SK-N-SH (cell line): Measurements from ENCODE around the gene CYTH3. TPM values are rescaled to one million over a fixed set of nuclear protein-coding genes. Genes with fewer than 3 reads are reported as not detected.

Experiments used
- CTCF ChIA-PET: fragments of 300-600, 350-600 bp; formaldehyde crosslinking; extraction: SDS; loops from one replicate; lab custom pipeline; 2021; lab: Yijun Ruan, JAX
- POLR2A ChIA-PET: fragments of 350-600 bp; sonication (Branson Sonifier 250); formaldehyde crosslinking; extraction: SDS; loops from one replicate; lab custom pipeline; 2020; ENCODE audit warnings: antibody characterized with exemption, inconsistent platforms; lab: Yijun Ruan, JAX
- DNase-seq: peaks from one replicate; pipeline ENCODE4 v3.0.0; 2012
- H2AFZ ChIP-seq: fragments of 200-600 bp; sonication (generic); 2 replicates; pipeline ENCODE4 v1.8.1; 2016; ENCODE audit warnings: antibody characterized with exemption, mild to moderate bottlenecking, low read depth
- H3F3A ChIP-seq: fragments of 200-600 bp; sonication (generic); replicated peaks from 2 replicates; pipeline ENCODE3; 2016; ENCODE audit warnings: antibody characterized with exemption, mild to moderate bottlenecking; ENCODE audit not compliant: insufficient read depth
- H3K27ac ChIP-seq, 2 experiments: fragments of 200-500 bp in 1 of 2; fragments of 200-600 bp in 1 of 2; sonication (Bioruptor generic) in 1 of 2; sonication (generic), shearing (Covaris generic) in 1 of 2; 2 replicates each; pipeline versions ENCODE4 v1.5.1 to v1.6.1; 2014 to 2016; ENCODE audit warnings: low read depth in 2 of 2, inconsistent platforms in 1 of 2, low read length in 1 of 2, mild to moderate bottlenecking in 1 of 2, mixed read lengths in 1 of 2
- H3K27me3 ChIP-seq: fragments of 200-600 bp; sonication (generic), shearing (Covaris generic); 2 replicates; pipeline ENCODE4 v1.6.1; 2016; ENCODE audit warnings: mixed run types; ENCODE audit not compliant: insufficient read depth
- H3K36me3 ChIP-seq, 2 experiments: fragments of 200-500 bp in 1 of 2; fragments of 200-600 bp in 1 of 2; sonication (Bioruptor generic) in 1 of 2; sonication (generic) in 1 of 2; replicated peaks in 1 of 2; 2 replicates each; pipeline versions ENCODE3 to v1.5.1; 2014 to 2016; ENCODE audit warnings: low read length in 1 of 2, mild to moderate bottlenecking in 1 of 2; ENCODE audit not compliant: insufficient read depth in 2 of 2, control insufficient read depth in 1 of 2
- H3K4me1 ChIP-seq, 2 experiments: fragments of 200-500 bp in 1 of 2; fragments of 200-600 bp in 1 of 2; sonication (Bioruptor generic) in 1 of 2; sonication (generic), shearing (Covaris generic) in 1 of 2; 2 replicates each; pipeline versions ENCODE4 v1.5.1 to v1.6.1; 2014 to 2016; ENCODE audit warnings: low read depth in 1 of 2, low read length in 1 of 2, mixed run types in 1 of 2; ENCODE audit not compliant: insufficient read depth in 2 of 2, control insufficient read depth in 1 of 2
- H3K4me2 ChIP-seq: fragments of 200-600 bp; sonication (generic), shearing (Covaris generic); 2 replicates; pipeline ENCODE4 v1.6.1; 2017; ENCODE audit warnings: mixed run types
- H3K4me3 ChIP-seq, 2 experiments: fragments of 200-500 bp in 1 of 2; fragments of 200-600 bp in 1 of 2; sonication (Bioruptor generic) in 1 of 2; sonication (generic), shearing (Covaris generic) in 1 of 2; 2 replicates each; pipeline versions ENCODE4 v1.5.1 to v1.8.1; 2014 to 2016; ENCODE audit warnings: low read depth in 2 of 2, inconsistent platforms in 1 of 2, low read length in 1 of 2, mild to moderate bottlenecking in 1 of 2, mixed read lengths in 1 of 2, moderate library complexity in 1 of 2
- H3K79me2 ChIP-seq: fragments of 200-600 bp; sonication (generic); 2 replicates; pipeline ENCODE4 v1.8.1; 2017; ENCODE audit warnings: mild to moderate bottlenecking; ENCODE audit not compliant: insufficient read depth
- H3K9ac ChIP-seq: fragments of 200-600 bp; sonication (generic); 2 replicates; pipeline ENCODE4 v1.6.1; 2017; ENCODE audit warnings: mixed run types
- H3K9me2 ChIP-seq: fragments of 200-600 bp; sonication (generic); 2 replicates; pipeline ENCODE4 v1.6.1; 2017; ENCODE audit warnings: mixed run types
- H3K9me3 ChIP-seq: fragments of 200-600 bp; sonication (generic); 2 replicates; pipeline ENCODE4 v1.6.1; 2017; ENCODE audit warnings: mixed run types, mild to moderate bottlenecking, moderate library complexity
- H4K20me1 ChIP-seq: fragments of 200-600 bp; sonication (generic); 2 replicates; pipeline ENCODE4 v1.6.1; 2017; ENCODE audit warnings: mild to moderate bottlenecking, mixed run types; ENCODE audit not compliant: insufficient read depth
- CHD2 ChIP-seq: fragments of 150-350 bp; IDR thresholded peaks from 2 replicates; pipeline ENCODE4 v1.6.1; 2018; ENCODE audit warnings: low read length; ENCODE audit not compliant: partially characterized antibody
- EZH2phosphoT487 ChIP-seq: fragments of 200-600 bp; sonication (generic); IDR thresholded peaks from 2 replicates; pipeline ENCODE4 v1.6.1; 2017; ENCODE audit warnings: low read depth, mixed run types, mild to moderate bottlenecking, antibody characterized with exemption, moderate library complexity, borderline replicate concordance
- FOXJ3 ChIP-seq: sonication (generic); formaldehyde crosslinking; IDR thresholded peaks from 2 replicates; pipeline ENCODE4 v1.5.1; 2020; ENCODE audit warnings: mild to moderate bottlenecking, missing genetic modification reagents
- MXI1 ChIP-seq: IDR thresholded peaks from 2 replicates; pipeline ENCODE4 v1.6.1; 2012; ENCODE audit warnings: mild to moderate bottlenecking, low read depth, low read length, improper control_type of control experiment
- NFIC ChIP-seq: IDR thresholded peaks from 2 replicates; pipeline ENCODE4 v1.4.0; 2012; ENCODE audit warnings: borderline replicate concordance
- NRF1 ChIP-seq: IDR thresholded peaks from 2 replicates; pipeline ENCODE4 v1.6.1; 2012; ENCODE audit warnings: low read depth, mild to moderate bottlenecking, low read length
- POLR2AphosphoS5 ChIP-seq: IDR thresholded peaks from 2 replicates; pipeline ENCODE4 v1.6.1; 2012; ENCODE audit warnings: low read depth, low read length
- RFX5 ChIP-seq: IDR thresholded peaks from 2 replicates; pipeline ENCODE4 v1.6.1; 2012; ENCODE audit warnings: mild to moderate bottlenecking, improper control_type of control experiment, low read length
- TAF1 ChIP-seq: IDR thresholded peaks from 2 replicates; pipeline ENCODE4 v1.6.1; 2012; ENCODE audit warnings: low read depth, mild to moderate bottlenecking, low read length, moderate library complexity, borderline replicate concordance
- TCF12 ChIP-seq: IDR thresholded peaks from 2 replicates; pipeline ENCODE4 v1.4.0; 2012
- YY1 ChIP-seq: IDR thresholded peaks from 2 replicates; pipeline ENCODE4 v1.4.0; 2012; ENCODE audit warnings: low read depth, mild to moderate bottlenecking
- WGBS: methylation state at CpG from one replicate; pipeline ENCODE4 v1.1.6; 2017; ENCODE audit warnings: low lambda C conversion rate; 5-methylcytosine and 5-hydroxymethylcytosine counted together
- polyA plus RNA-seq, 3 experiments: library from polyadenylated mRNA; depleted of rRNA; stranded (reverse); fragments of >200 nt; gene quantifications; 2 replicates each; pipeline ENCODE4 v1.2.3, GENCODE V29; 2012
- TF ChIP-seq, protein P1 (sequence below): IDR thresholded peaks from 2 replicates; pipeline ENCODE4 v1.4.0; 2012; ENCODE audit warnings: low read depth, borderline replicate concordance
- TF ChIP-seq, protein P2 (sequence below): fragments of 200-600 bp; sonication (generic); IDR thresholded peaks from 2 replicates; pipeline ENCODE4 v1.6.1; 2017; ENCODE audit warnings: antibody characterized with exemption, mild to moderate bottlenecking, moderate library complexity
- TF ChIP-seq, protein P3 (sequence below): IDR thresholded peaks from 2 replicates; pipeline ENCODE4; 2012

Gene CYTH3
- polyA plus RNA-seq, 1 of the 3 experiments (the other 2 are of a cell fraction) = 55.1 TPM

DNA sequence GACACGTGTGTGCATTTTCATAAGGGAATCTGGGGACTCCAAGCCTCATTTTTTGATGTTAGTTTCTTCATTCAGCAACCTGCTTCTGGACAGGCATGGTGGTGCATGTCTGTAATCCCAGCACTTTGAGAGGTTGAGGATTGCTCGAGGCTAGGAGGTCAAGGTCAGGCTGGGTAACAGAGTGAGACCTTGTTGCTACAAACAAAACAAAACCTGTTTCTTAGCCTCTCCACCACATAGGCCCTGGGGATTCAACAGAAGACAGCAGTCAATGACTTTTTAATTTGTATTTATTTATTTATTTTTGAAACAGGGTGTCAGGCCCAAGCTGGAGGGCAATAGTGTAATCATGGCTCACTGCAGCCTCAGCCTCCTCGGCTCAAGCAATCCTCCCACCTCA, 6.9 kb upstream of the CYTH3 start:
- POLR2A ChIA-PET = no interaction called here

DNA sequence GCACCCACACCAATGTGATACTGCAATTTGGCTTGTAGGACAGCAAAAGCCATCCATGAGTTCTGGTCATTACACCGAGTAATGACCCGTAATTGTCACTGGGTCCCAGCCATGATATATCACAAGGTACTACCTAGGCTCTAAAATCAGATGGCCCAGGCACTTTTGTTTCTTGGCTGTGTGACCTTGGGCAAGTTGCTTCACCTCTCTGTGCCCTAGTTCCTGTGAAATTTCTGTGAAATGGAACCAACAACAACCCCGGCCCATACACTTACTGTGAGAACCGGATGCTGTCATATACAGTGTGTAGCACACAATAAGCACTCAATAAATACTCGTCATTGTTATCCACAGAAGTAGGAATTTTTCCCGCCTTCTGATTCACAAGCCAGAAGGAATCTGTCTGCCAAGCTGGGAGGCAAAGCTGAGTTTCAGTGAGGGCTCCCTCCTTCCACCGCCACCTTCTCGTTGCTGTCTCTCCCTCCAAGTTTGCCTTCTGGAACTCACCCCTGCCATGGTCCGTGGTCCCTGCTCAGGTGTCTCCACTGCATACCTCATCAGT, 6.4 kb upstream of the CYTH3 start:
- peaks cover 24% of the 10 kb centered on the region for H3F3A ChIP-seq
- H3K4me1 ChIP-seq = peaks cover 3 to 10% of the 10 kb centered on the region in 2 experiments; a peak in 3 of 4 replicates
- WGBS = 88% methylated on average over 9 of the region's 9 CpGs
- H3K27me3 ChIP-seq = no peaks in the 10 kb centered on the region
- POLR2A ChIA-PET = no interaction called here
- CTCF ChIA-PET = interaction anchor here (1.6 kb wide), 1 partner anchor 119 kb away, joined by 7 read pairs; no protein-coding TSS in a partner anchor
- DNase-seq = no peak
- H3K36me3 ChIP-seq = no peaks in the 10 kb centered on the region
- H3K9me3 ChIP-seq = no peaks in the 10 kb centered on the region
- TF ChIP-seq, protein P1, sequence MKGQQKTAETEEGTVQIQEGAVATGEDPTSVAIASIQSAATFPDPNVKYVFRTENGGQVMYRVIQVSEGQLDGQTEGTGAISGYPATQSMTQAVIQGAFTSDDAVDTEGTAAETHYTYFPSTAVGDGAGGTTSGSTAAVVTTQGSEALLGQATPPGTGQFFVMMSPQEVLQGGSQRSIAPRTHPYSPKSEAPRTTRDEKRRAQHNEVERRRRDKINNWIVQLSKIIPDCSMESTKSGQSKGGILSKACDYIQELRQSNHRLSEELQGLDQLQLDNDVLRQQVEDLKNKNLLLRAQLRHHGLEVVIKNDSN = no peak
- TF ChIP-seq FOXJ3 = no peak
- TF ChIP-seq CHD2 = no peak
- no peak for TF ChIP-seq TCF12
- no peak for TF ChIP-seq NRF1
- TF ChIP-seq POLR2AphosphoS5 = no peak
- TF ChIP-seq, all 33 proteins: peak for 0
- H2AFZ ChIP-seq = no peak overlapping the region
- H3K79me2 ChIP-seq = no peaks in the 10 kb centered on the region
- H3K27ac ChIP-seq = no peak overlapping the region
- H3K4me2 ChIP-seq = no peak overlapping the region
- no peak overlapping the region for H3K9ac ChIP-seq
- no peak overlapping the region for H3K4me3 ChIP-seq
- no peaks in the 10 kb centered on the region for H4K20me1 ChIP-seq
- no peaks in the 10 kb centered on the region for H3K9me2 ChIP-seq

More for the DNA sequence above, 6.9 kb upstream of the CYTH3 start:
- no peaks in the 10 kb centered on the region for H3K9me2 ChIP-seq
- no peaks in the 10 kb centered on the region for H3K36me3 ChIP-seq
- H2AFZ ChIP-seq = no peak overlapping the region
- no peak for DNase-seq
- H3K27ac ChIP-seq = no peak overlapping the region
- 80% methylated on average over 3 of the region's 3 CpGs for WGBS
- no peaks in the 10 kb centered on the region for H3K79me2 ChIP-seq
- no peak overlapping the region for H3K4me2 ChIP-seq
- no peaks in the 10 kb centered on the region for H4K20me1 ChIP-seq
- H3K9me3 ChIP-seq = no peaks in the 10 kb centered on the region
- no peak overlapping the region for H3K9ac ChIP-seq
- TF ChIP-seq TAF1 (no peak), NFIC (no peak), RFX5 (no peak), YY1 (no peak), MXI1 (no peak), TCF12 (no peak), EZH2phosphoT487 (no peak), POLR2AphosphoS5 (no peak)
- TF ChIP-seq, protein P2, sequence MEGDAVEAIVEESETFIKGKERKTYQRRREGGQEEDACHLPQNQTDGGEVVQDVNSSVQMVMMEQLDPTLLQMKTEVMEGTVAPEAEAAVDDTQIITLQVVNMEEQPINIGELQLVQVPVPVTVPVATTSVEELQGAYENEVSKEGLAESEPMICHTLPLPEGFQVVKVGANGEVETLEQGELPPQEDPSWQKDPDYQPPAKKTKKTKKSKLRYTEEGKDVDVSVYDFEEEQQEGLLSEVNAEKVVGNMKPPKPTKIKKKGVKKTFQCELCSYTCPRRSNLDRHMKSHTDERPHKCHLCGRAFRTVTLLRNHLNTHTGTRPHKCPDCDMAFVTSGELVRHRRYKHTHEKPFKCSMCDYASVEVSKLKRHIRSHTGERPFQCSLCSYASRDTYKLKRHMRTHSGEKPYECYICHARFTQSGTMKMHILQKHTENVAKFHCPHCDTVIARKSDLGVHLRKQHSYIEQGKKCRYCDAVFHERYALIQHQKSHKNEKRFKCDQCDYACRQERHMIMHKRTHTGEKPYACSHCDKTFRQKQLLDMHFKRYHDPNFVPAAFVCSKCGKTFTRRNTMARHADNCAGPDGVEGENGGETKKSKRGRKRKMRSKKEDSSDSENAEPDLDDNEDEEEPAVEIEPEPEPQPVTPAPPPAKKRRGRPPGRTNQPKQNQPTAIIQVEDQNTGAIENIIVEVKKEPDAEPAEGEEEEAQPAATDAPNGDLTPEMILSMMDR = no peak
- TF ChIP-seq, protein P3, sequence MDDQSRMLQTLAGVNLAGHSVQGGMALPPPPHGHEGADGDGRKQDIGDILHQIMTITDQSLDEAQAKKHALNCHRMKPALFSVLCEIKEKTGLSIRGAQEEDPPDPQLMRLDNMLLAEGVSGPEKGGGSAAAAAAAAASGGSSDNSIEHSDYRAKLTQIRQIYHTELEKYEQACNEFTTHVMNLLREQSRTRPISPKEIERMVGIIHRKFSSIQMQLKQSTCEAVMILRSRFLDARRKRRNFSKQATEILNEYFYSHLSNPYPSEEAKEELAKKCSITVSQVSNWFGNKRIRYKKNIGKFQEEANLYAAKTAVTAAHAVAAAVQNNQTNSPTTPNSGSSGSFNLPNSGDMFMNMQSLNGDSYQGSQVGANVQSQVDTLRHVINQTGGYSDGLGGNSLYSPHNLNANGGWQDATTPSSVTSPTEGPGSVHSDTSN = no peak
- no peak overlapping the region for H3K4me3 ChIP-seq
- no peaks in the 10 kb centered on the region for H3K27me3 ChIP-seq
- H3K4me1 ChIP-seq = peaks cover 3 to 10% of the 10 kb centered on the region in 2 experiments; a peak in 3 of 4 replicates
- CTCF ChIA-PET = interaction anchor here (1.6 kb wide), 1 partner anchor 119 kb away, joined by 7 read pairs; no protein-coding TSS in a partner anchor
- peaks cover 26% of the 10 kb centered on the region for H3F3A ChIP-seq
